ENCODE measurements around the gene LYPD6B.

Gene LYPD6B

DNA sequence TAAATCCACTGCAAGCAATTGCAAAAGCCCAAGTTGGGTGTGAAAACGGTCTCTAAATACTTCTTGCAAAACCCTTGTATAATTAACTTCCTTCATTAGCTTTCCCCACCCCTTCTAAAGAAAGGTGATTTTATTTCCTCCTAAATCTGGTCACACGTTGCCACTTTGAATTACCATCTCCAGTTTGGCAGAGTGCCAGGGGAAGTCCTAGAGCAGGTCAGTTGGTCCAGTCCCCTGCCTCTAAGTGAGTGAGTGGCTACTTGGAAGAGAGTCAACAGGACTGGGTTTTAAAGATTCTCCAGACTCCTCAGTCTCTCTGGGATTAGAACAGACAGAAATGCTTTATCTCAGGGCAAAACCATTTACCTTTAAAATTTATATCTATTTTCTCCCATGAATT is 18.7 kb upstream of the LYPD6B start:
- H3K4me3 ChIP-seq (ENCODE audit: control insufficient read depth, low read depth, low read length) = no peak overlapping the region
- TF ChIP-seq, protein P1, sequence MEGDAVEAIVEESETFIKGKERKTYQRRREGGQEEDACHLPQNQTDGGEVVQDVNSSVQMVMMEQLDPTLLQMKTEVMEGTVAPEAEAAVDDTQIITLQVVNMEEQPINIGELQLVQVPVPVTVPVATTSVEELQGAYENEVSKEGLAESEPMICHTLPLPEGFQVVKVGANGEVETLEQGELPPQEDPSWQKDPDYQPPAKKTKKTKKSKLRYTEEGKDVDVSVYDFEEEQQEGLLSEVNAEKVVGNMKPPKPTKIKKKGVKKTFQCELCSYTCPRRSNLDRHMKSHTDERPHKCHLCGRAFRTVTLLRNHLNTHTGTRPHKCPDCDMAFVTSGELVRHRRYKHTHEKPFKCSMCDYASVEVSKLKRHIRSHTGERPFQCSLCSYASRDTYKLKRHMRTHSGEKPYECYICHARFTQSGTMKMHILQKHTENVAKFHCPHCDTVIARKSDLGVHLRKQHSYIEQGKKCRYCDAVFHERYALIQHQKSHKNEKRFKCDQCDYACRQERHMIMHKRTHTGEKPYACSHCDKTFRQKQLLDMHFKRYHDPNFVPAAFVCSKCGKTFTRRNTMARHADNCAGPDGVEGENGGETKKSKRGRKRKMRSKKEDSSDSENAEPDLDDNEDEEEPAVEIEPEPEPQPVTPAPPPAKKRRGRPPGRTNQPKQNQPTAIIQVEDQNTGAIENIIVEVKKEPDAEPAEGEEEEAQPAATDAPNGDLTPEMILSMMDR (conservative IDR thresholded peaks at IDR 0.05; ENCODE audit: control insufficient read depth, insufficient read depth, low read depth, low read length) = no peak
- no peak for DNase-seq (ENCODE audit: low read depth)

DNA sequence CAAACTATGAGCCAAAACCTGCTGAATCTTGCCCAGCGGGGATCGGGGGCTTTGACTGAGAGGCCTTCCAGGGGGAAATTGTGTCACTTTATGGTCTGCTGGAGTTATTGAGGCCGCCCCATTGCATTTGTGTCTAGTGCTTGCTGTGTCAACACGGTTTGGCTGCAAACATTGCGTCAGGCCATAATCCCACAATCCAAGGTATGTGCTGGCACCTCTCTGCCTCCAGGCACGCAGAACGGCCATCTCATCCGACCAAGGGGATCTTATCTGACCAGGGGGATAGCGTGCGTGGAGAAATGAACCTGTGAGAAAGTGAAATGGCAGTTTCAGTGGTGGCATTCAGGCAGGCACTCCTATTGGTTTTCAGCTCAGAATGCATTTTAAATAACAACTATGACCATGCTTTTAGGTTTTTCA is 18.1 kb upstream of the LYPD6B start:
- no peak overlapping the region for H3K4me3 ChIP-seq (ENCODE audit: control insufficient read depth, low read depth, low read length)
- TF ChIP-seq, protein P1 (conservative IDR thresholded peaks at IDR 0.05; ENCODE audit: control insufficient read depth, insufficient read depth, low read depth, low read length) = no peak

DNA sequence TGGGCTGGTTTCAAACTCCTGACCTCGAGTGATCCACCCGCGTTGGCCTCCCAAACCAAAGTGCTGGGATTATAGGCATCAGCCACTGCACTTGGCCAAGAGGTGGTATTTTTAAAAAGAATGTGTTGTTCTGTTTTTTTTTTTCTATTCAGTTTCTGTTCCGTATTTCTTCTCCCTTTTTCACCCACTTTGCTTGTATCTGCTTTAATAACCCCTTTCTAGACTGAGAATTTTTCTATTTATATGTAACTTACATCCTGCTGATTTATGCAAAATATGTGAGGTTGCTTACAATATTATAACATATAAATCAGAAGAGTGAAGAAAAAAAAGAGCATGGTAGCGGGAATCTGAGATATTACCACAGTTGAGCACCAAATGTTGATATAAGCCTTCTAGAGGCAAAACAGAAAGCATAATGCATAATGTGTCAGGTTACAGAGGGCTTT is 17.2 kb upstream of the LYPD6B start:
- H3K4me3 ChIP-seq (ENCODE audit: control insufficient read depth, low read depth, low read length) = no peak overlapping the region
- TF ChIP-seq, protein P1 (conservative IDR thresholded peaks at IDR 0.05; ENCODE audit: control insufficient read depth, insufficient read depth, low read depth, low read length) = no peak
- DNase-seq (ENCODE audit: low read depth) = no peak

More for the DNA sequence above, 18.1 kb upstream of the LYPD6B start:
- no peak for DNase-seq (ENCODE audit: low read depth)

DNA sequence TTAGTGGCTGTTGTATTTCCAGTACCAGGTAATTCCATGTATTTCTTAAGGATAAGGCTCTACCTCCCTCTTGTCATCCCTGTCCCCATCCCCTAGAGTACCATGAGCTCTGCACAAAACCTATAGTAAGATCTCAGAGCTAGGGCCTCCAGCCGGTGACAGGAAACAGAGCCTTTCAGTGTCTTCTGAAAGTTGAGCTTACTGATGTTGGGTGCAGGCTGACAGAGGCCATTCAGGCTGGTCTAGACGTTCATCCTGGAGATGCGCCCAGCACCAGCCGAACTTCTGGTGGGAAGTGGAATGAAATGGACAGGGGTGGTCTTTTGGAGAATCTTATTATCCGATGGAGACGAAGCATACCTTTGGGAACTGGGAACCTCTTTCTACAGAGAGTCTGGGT is 16.7 kb upstream of the LYPD6B start:
- no peak overlapping the region for H3K4me3 ChIP-seq (ENCODE audit: control insufficient read depth, low read depth, low read length)
- TF ChIP-seq, protein P1 (conservative IDR thresholded peaks at IDR 0.05; ENCODE audit: control insufficient read depth, insufficient read depth, low read depth, low read length) = no peak
- no peak for DNase-seq (ENCODE audit: low read depth)

DNA sequence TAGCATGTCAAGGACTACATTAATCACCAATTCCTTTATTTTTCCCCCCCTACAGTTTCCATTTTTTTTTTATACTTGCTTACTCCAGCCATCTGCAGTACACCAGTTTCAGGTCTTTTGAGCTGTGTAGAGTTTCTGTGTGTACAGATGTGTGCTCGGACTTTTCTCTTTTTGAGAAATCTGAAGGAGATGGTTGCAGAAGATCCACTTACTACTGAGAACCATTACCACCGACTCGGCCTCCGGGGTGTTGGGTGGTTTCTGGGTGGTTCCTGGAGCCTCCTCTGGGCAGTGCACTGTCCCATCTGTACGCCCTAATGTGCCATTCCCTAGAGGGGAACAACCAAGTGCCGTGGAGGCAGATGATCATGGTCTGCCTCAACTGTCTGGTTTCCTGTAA is 15.4 kb upstream of the LYPD6B start:
- H3K4me3 ChIP-seq (ENCODE audit: control insufficient read depth, low read depth, low read length) = no peak overlapping the region
- TF ChIP-seq, protein P1 (conservative IDR thresholded peaks at IDR 0.05; ENCODE audit: control insufficient read depth, insufficient read depth, low read depth, low read length) = no peak
- no peak for DNase-seq (ENCODE audit: low read depth)

DNA sequence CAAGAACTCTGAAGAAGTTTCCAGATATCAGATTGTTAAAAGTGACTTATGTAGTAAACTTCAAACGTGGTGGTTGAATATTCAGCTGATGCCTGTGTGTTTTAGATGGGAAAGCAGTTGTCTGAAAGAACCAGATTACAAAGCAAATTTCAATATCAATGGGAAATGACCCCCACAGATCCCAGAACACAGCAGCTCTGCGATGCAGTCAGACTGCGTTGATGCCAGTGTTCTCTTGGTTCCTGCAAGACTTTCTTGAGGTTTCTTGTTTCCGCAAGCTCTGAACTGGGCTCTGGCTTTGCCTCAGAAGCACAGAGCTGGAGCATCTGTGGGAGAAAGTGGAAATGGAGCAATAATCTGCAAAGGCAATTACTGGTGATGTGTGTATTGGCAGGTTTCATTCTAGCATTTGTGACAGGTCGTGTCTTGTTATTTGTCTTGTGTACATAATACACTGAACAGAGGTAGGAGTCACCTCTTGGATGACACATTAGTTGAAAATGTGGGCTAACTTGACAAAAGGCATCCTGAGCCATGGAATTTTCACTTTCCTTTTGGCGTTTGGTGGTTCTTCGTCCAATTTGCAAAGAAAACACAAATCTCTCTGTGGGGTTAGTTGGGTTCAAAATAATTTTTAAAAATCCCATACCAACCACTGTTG is 10.8 kb upstream of the LYPD6B start:
- H3K4me3 ChIP-seq (ENCODE audit: control insufficient read depth, low read depth, low read length) = no peak overlapping the region
- DNase-seq (ENCODE audit: low read depth) = no peak
- TF ChIP-seq, protein P1 (conservative IDR thresholded peaks at IDR 0.05; ENCODE audit: control insufficient read depth, insufficient read depth, low read depth, low read length) = no peak
